ENCODE data around the gene PRRX2.

Gene PRRX2

GRCh38 chr9:129673602-129674001 is 8.2 kb downstream of the PRRX2 start:
- H3K27ac Mint-ChIP-seq: no peak overlapping the region
- no peaks in the 10 kb centered on the region for H3K36me3 Mint-ChIP-seq (ENCODE audit: low read depth)
- H3K9me3 Mint-ChIP-seq: no peaks in the 10 kb centered on the region
- H3K27me3 Mint-ChIP-seq (ENCODE audit: low read depth): peaks cover 3% of the 10 kb centered on the region
- no peaks in the 10 kb centered on the region for H3K4me1 Mint-ChIP-seq (ENCODE audit: low read depth)
- H3K4me3 Mint-ChIP-seq: no peak overlapping the region

GRCh38 chr9:129674229-129674628 is 8.8 kb downstream of the PRRX2 start:
- no peaks in the 10 kb centered on the region for H3K36me3 Mint-ChIP-seq (ENCODE audit: low read depth)
- peaks cover 3% of the 10 kb centered on the region for H3K27me3 Mint-ChIP-seq (ENCODE audit: low read depth)
- no peak overlapping the region for H3K27ac Mint-ChIP-seq
- no peaks in the 10 kb centered on the region for H3K9me3 Mint-ChIP-seq
- no peaks in the 10 kb centered on the region for H3K4me1 Mint-ChIP-seq (ENCODE audit: low read depth)
- H3K4me3 Mint-ChIP-seq: no peak overlapping the region

GRCh38 chr9:129675620-129676019 is 10.2 kb downstream of the PRRX2 start:
- Mint-ChIP-seq H3K27ac (no peak overlapping the region), H3K27me3 (ENCODE audit: low read depth) (peaks cover 3% of the 10 kb centered on the region), H3K36me3 (ENCODE audit: low read depth) (no peaks in the 10 kb centered on the region), H3K9me3 (no peaks in the 10 kb centered on the region), H3K4me1 (ENCODE audit: low read depth) (no peaks in the 10 kb centered on the region), H3K4me3 (no peak overlapping the region)

- Mint-ChIP-seq H3K27me3 (ENCODE audit: low read depth) (peaks cover 3% of the 10 kb centered on the region), H3K27ac (no peak overlapping the region), H3K36me3 (ENCODE audit: low read depth) (no peaks in the 10 kb centered on the region), H3K9me3 (no peaks in the 10 kb centered on the region), H3K4me3 (no peak overlapping the region), H3K4me1 (ENCODE audit: low read depth) (no peaks in the 10 kb centered on the region)
Observed at GRCh38 chr9:129676287-129676686, 10.8 kb downstream of the PRRX2 start.

GRCh38 chr9:129676975-129677374 is 11.5 kb downstream of the PRRX2 start:
- no peaks in the 10 kb centered on the region for H3K36me3 Mint-ChIP-seq (ENCODE audit: low read depth)
- H3K27ac Mint-ChIP-seq: no peak overlapping the region
- H3K9me3 Mint-ChIP-seq: no peaks in the 10 kb centered on the region
- H3K4me3 Mint-ChIP-seq: no peak overlapping the region
- no peaks in the 10 kb centered on the region for H3K4me1 Mint-ChIP-seq (ENCODE audit: low read depth)
- H3K27me3 Mint-ChIP-seq (ENCODE audit: low read depth): peaks cover 3% of the 10 kb centered on the region

GRCh38 chr9:129677456-129677855 is 12.0 kb downstream of the PRRX2 start:
- no peaks in the 10 kb centered on the region for H3K4me1 Mint-ChIP-seq (ENCODE audit: low read depth)
- no peak overlapping the region for H3K27ac Mint-ChIP-seq
- H3K9me3 Mint-ChIP-seq: no peaks in the 10 kb centered on the region
- H3K27me3 Mint-ChIP-seq (ENCODE audit: low read depth): peaks cover 3% of the 10 kb centered on the region
- no peaks in the 10 kb centered on the region for H3K36me3 Mint-ChIP-seq (ENCODE audit: low read depth)
- H3K4me3 Mint-ChIP-seq: no peak overlapping the region

- no peaks in the 10 kb centered on the region for H3K9me3 Mint-ChIP-seq
- H3K36me3 Mint-ChIP-seq (ENCODE audit: low read depth): no peaks in the 10 kb centered on the region
- no peaks in the 10 kb centered on the region for H3K4me1 Mint-ChIP-seq (ENCODE audit: low read depth)
- H3K4me3 Mint-ChIP-seq: no peak overlapping the region
- H3K27me3 Mint-ChIP-seq (ENCODE audit: low read depth): peaks cover 3% of the 10 kb centered on the region
- H3K27ac Mint-ChIP-seq: no peak overlapping the region
Observed at GRCh38 chr9:129678844-129679243, 13.4 kb downstream of the PRRX2 start.

GRCh38 chr9:129679537-129679936 is 14.1 kb downstream of the PRRX2 start:
- Mint-ChIP-seq H3K4me1 (ENCODE audit: low read depth) (no peaks in the 10 kb centered on the region), H3K27me3 (ENCODE audit: low read depth) (peaks cover 3% of the 10 kb centered on the region)

GRCh38 chr9:129681924-129682323 is 16.5 kb downstream of the PRRX2 start:
- Mint-ChIP-seq H3K27me3 (ENCODE audit: low read depth) (peaks cover 2% of the 10 kb centered on the region), H3K4me1 (ENCODE audit: low read depth) (no peaks in the 10 kb centered on the region), H3K4me3 (no peak overlapping the region), H3K36me3 (ENCODE audit: low read depth) (no peaks in the 10 kb centered on the region), H3K27ac (no peak overlapping the region), H3K9me3 (no peaks in the 10 kb centered on the region)

More at GRCh38 chr9:129679537-129679936, 14.1 kb downstream of the PRRX2 start:
- Mint-ChIP-seq H3K9me3 (no peaks in the 10 kb centered on the region), H3K27ac (no peak overlapping the region), H3K4me3 (no peak overlapping the region), H3K36me3 (ENCODE audit: low read depth) (no peaks in the 10 kb centered on the region)

- no peak overlapping the region for H3K27ac Mint-ChIP-seq
- no peaks in the 10 kb centered on the region for H3K4me1 Mint-ChIP-seq (ENCODE audit: low read depth)
- no peaks in the 10 kb centered on the region for H3K36me3 Mint-ChIP-seq (ENCODE audit: low read depth)
- H3K9me3 Mint-ChIP-seq: no peaks in the 10 kb centered on the region
- no peaks in the 10 kb centered on the region for H3K27me3 Mint-ChIP-seq (ENCODE audit: low read depth)
- H3K4me3 Mint-ChIP-seq: no peak overlapping the region
Observed at GRCh38 chr9:129682381-129682780, 16.9 kb downstream of the PRRX2 start.

- H3K4me1 Mint-ChIP-seq (ENCODE audit: low read depth): no peaks in the 10 kb centered on the region
- H3K4me3 Mint-ChIP-seq: no peak overlapping the region
- no peak overlapping the region for H3K27ac Mint-ChIP-seq
- H3K9me3 Mint-ChIP-seq: no peaks in the 10 kb centered on the region
- no peaks in the 10 kb centered on the region for H3K36me3 Mint-ChIP-seq (ENCODE audit: low read depth)
- no peaks in the 10 kb centered on the region for H3K27me3 Mint-ChIP-seq (ENCODE audit: low read depth)
Observed at GRCh38 chr9:129685220-129685932, 19.9 kb downstream of the PRRX2 start.

- H3K27me3 Mint-ChIP-seq (ENCODE audit: low read depth): no peaks in the 10 kb centered on the region
- H3K4me1 Mint-ChIP-seq (ENCODE audit: low read depth): no peaks in the 10 kb centered on the region
- no peak overlapping the region for H3K27ac Mint-ChIP-seq
Observed at GRCh38 chr9:129685933-129686259, 20.4 kb downstream of the PRRX2 start.

GRCh38 chr9:129686736-129687135 is 21.3 kb downstream of the PRRX2 start:
- no peaks in the 10 kb centered on the region for H3K4me1 Mint-ChIP-seq (ENCODE audit: low read depth)
- H3K36me3 Mint-ChIP-seq (ENCODE audit: low read depth): no peaks in the 10 kb centered on the region
- H3K27me3 Mint-ChIP-seq (ENCODE audit: low read depth): no peaks in the 10 kb centered on the region
- no peaks in the 10 kb centered on the region for H3K9me3 Mint-ChIP-seq
- H3K27ac Mint-ChIP-seq: no peak overlapping the region
- no peak overlapping the region for H3K4me3 Mint-ChIP-seq

More at GRCh38 chr9:129685933-129686259, 20.4 kb downstream of the PRRX2 start:
- H3K9me3 Mint-ChIP-seq: no peaks in the 10 kb centered on the region
- no peak overlapping the region for H3K4me3 Mint-ChIP-seq
- H3K36me3 Mint-ChIP-seq (ENCODE audit: low read depth): no peaks in the 10 kb centered on the region

- no peaks in the 10 kb centered on the region for H3K36me3 Mint-ChIP-seq (ENCODE audit: low read depth)
- no peaks in the 10 kb centered on the region for H3K4me1 Mint-ChIP-seq (ENCODE audit: low read depth)
- no peaks in the 10 kb centered on the region for H3K9me3 Mint-ChIP-seq
- no peaks in the 10 kb centered on the region for H3K27me3 Mint-ChIP-seq (ENCODE audit: low read depth)
- no peak overlapping the region for H3K4me3 Mint-ChIP-seq
- no peak overlapping the region for H3K27ac Mint-ChIP-seq
Observed at GRCh38 chr9:129687391-129687790, 21.9 kb downstream of the PRRX2 start.

GRCh38 chr9:129688285-129689043 is 23.0 kb downstream of the PRRX2 start:
- no peaks in the 10 kb centered on the region for H3K9me3 Mint-ChIP-seq
- no peak overlapping the region for H3K27ac Mint-ChIP-seq
- H3K36me3 Mint-ChIP-seq (ENCODE audit: low read depth): no peaks in the 10 kb centered on the region
- no peak overlapping the region for H3K4me3 Mint-ChIP-seq
- H3K27me3 Mint-ChIP-seq (ENCODE audit: low read depth): no peaks in the 10 kb centered on the region
- no peaks in the 10 kb centered on the region for H3K4me1 Mint-ChIP-seq (ENCODE audit: low read depth)
